ENCODE results near the gene GUCY1A2. TPM values are rescaled to one million over a fixed set of nuclear protein-coding genes. Genes with fewer than 3 reads are reported as not detected.

The GUCY1A2 gene
- total RNA-seq, 4 donors from 2014 or later: 2.5 to 7.7 (median 4.4) TPM

- Histone ChIP-seq H3K4me3 (no peak overlapping the region), H3K27me3 (no peaks in the 10 kb centered on the region), H3K36me3 (no peaks in the 10 kb centered on the region), H3K27ac (replicated peaks in 1 of 4) (no peak overlapping the region), H3K4me1 (no peaks in the 10 kb centered on the region), H3K9me3 (no peaks in the 10 kb centered on the region)
- 72% methylated on average over 1 of the region's 1 CpG for WGBS
- no peak for DNase-seq (ENCODE audit: extremely low spot score)
- intact Hi-C loops (cut with DNase I): no loop called here
- TF ChIP-seq CTCF (IDR thresholded peaks at IDR 0.05) (no peak), POLR2A (IDR thresholded peaks at IDR 0.05; ENCODE audit: low read depth) (no peak), EP300 (IDR thresholded peaks at IDR 0.05) (no peak), POLR2AphosphoS5 (IDR thresholded peaks at IDR 0.05) (no peak)
Measured at GRCh38 chr11:106748059-106748458, 270.2 kb downstream of the GUCY1A2 start.

- Histone ChIP-seq H3K36me3 (no peaks in the 10 kb centered on the region), H3K27me3 (no peaks in the 10 kb centered on the region), H3K27ac (replicated peaks in 1 of 4) (no peak overlapping the region), H3K4me3 (no peak overlapping the region), H3K9me3 (no peaks in the 10 kb centered on the region), H3K4me1 (no peaks in the 10 kb centered on the region)
- intact Hi-C loops (cut with DNase I): no loop called here
- DNase-seq (ENCODE audit: extremely low spot score): no peak
- 69% methylated on average over 1 of the region's 1 CpG for whole genome bisulfite sequencing
- TF ChIP-seq CTCF (IDR thresholded peaks at IDR 0.05): no peak
- no peak for TF ChIP-seq POLR2AphosphoS5 (IDR thresholded peaks at IDR 0.05)
- no peak for TF ChIP-seq EP300 (IDR thresholded peaks at IDR 0.05)
Measured at GRCh38 chr11:106745941-106746340, 272.3 kb downstream of the GUCY1A2 start.

GRCh38 chr11:106733635-106734034 is 284.6 kb downstream of the GUCY1A2 start:
- H3K27me3 ChIP-seq: no peaks in the 10 kb centered on the region
- no peak for DNase-seq (ENCODE audit: extremely low spot score)
- TF ChIP-seq POLR2A (IDR thresholded peaks at IDR 0.05; ENCODE audit: low read depth) (no peak), CTCF (IDR thresholded peaks at IDR 0.05) (no peak), POLR2AphosphoS5 (IDR thresholded peaks at IDR 0.05) (no peak)
- H3K9me3 ChIP-seq: peaks cover 0 to 8% (median 0%) of the 10 kb centered on the region in 4 donors
- no peak overlapping the region for H3K27ac ChIP-seq (replicated peaks in 1 of 4)
- WGBS: 65% methylated on average over 4 of the region's 4 CpGs
- no peaks in the 10 kb centered on the region for H3K4me1 ChIP-seq
- H3K4me3 ChIP-seq: no peak overlapping the region
- no peaks in the 10 kb centered on the region for H3K36me3 ChIP-seq
- intact Hi-C loops (cut with DNase I): no loop called here

- Histone ChIP-seq H3K4me3 (no peak overlapping the region), H3K27me3 (no peaks in the 10 kb centered on the region), H3K36me3 (no peaks in the 10 kb centered on the region), H3K9me3 (no peaks in the 10 kb centered on the region), H3K4me1 (no peaks in the 10 kb centered on the region), H3K27ac (replicated peaks in 1 of 4) (no peak overlapping the region)
- no peak for DNase-seq (ENCODE audit: extremely low spot score)
- intact Hi-C loops (cut with DNase I): no loop called here
- no peak for TF ChIP-seq CTCF (IDR thresholded peaks at IDR 0.05)
- TF ChIP-seq POLR2A (IDR thresholded peaks at IDR 0.05; ENCODE audit: low read depth): no peak
- no peak for TF ChIP-seq POLR2AphosphoS5 (IDR thresholded peaks at IDR 0.05)
- no peak for TF ChIP-seq EP300 (IDR thresholded peaks at IDR 0.05)
Measured at GRCh38 chr11:106728859-106729258, 289.4 kb downstream of the GUCY1A2 start.

- H3K4me1 ChIP-seq: no peaks in the 10 kb centered on the region
- H3K27me3 ChIP-seq: no peaks in the 10 kb centered on the region
- DNase-seq (ENCODE audit: extremely low spot score): no peak
- TF ChIP-seq EP300 (IDR thresholded peaks at IDR 0.05) (no peak), POLR2A (IDR thresholded peaks at IDR 0.05; ENCODE audit: low read depth) (no peak)
- H3K36me3 ChIP-seq: no peaks in the 10 kb centered on the region
- H3K9me3 ChIP-seq: no peaks in the 10 kb centered on the region
- H3K4me3 ChIP-seq: no peak overlapping the region
- no peak overlapping the region for H3K27ac ChIP-seq (replicated peaks in 1 of 4)
- 100% methylated on average over 1 of the region's 1 CpG for WGBS
- intact Hi-C loops (cut with DNase I): no loop called here
Measured at GRCh38 chr11:106728379-106728778, 289.9 kb downstream of the GUCY1A2 start.
